ENCODE measurements around the gene SMPD1.

SMPD1 gene

DNA sequence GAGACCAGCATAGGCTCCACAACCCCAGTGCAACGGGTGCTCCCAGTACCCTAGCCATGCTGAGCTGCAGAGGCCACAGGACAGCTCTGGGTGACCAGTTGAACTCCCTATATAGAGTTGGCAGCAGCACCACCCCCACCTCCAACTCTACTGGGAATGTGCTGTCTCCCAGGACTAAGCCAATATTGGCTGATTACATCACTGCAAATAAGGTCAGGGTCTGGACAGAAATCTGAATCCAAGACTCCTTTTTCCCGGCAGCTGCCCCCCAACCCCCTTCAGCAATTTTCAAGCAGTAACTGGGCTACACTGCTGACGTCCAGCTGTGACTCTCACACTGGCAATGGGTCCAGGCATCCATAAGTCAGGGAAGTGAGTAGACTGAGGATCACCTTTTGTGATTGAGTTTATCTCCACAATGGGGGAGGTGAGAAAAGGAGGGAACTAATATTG, 50.7 kb downstream of the SMPD1 start, which contains the start of gene HPX:
HPX (minus strand) TSS at position 82 of the 453 bp plus-strand sequence; CDS start at position 58, 24 bp downstream.
- TF ChIP-seq CTCF (conservative IDR thresholded peaks at IDR 0.05; ENCODE audit: low read length) = no peak
- no peak for TF ChIP-seq EZH2phosphoT487 (IDR thresholded peaks at IDR 0.05; ENCODE audit: borderline replicate concordance)
- Histone ChIP-seq H4K20me1 (ENCODE audit: insufficient read depth, low read length, poor library complexity, severe bottlenecking) (no peaks in the 10 kb centered on the region), H3K36me3 (ENCODE audit: insufficient read depth, low read length) (no peaks in the 10 kb centered on the region), H3K9me3 (ENCODE audit: insufficient read depth, low read depth, low read length) (no peaks in the 10 kb centered on the region), H3K4me1 (ENCODE audit: insufficient read depth, low read length, poor library complexity, severe bottlenecking) (peaks cover 20% of the 10 kb centered on the region), H2AFZ (ENCODE audit: low read length) (0 out of 2 replicates have a peak within 1 kb of the TSS, but pooled peaks have one; percentile 91), H3F3A (ENCODE audit: low read depth) (no peaks in the 10 kb centered on the region), H3K79me2 (ENCODE audit: insufficient read depth, low read length) (no peaks in the 10 kb centered on the region), H3K9ac (ENCODE audit: low read depth, low read length, poor library complexity, severe bottlenecking) (no peak within 1 kb of the TSS), H3K4me3 (ENCODE audit: low read length, poor library complexity, severe bottlenecking) (no peak within 1 kb of the TSS), H3K9me2 (replicated peaks; ENCODE audit: low read depth, low read length) (no peaks in the 10 kb centered on the region), H3K27me3 (ENCODE audit: insufficient read depth, low read length, poor library complexity, severe bottlenecking) (no peaks in the 10 kb centered on the region), H3K4me2 (ENCODE audit: low read depth, low read length, poor library complexity, severe bottlenecking) (no peak within 1 kb of the TSS)

- no peak overlapping the region for H3K4me2 ChIP-seq (ENCODE audit: low read depth, low read length, poor library complexity, severe bottlenecking)
- TF ChIP-seq CTCF (conservative IDR thresholded peaks at IDR 0.05; ENCODE audit: low read length) (no peak), EZH2phosphoT487 (IDR thresholded peaks at IDR 0.05; ENCODE audit: borderline replicate concordance) (no peak)
- no peak overlapping the region for H2AFZ ChIP-seq (ENCODE audit: low read length)
Observed at GRCh38 chr11:6442441-6442840, 52.2 kb downstream of the SMPD1 start.

DNA sequence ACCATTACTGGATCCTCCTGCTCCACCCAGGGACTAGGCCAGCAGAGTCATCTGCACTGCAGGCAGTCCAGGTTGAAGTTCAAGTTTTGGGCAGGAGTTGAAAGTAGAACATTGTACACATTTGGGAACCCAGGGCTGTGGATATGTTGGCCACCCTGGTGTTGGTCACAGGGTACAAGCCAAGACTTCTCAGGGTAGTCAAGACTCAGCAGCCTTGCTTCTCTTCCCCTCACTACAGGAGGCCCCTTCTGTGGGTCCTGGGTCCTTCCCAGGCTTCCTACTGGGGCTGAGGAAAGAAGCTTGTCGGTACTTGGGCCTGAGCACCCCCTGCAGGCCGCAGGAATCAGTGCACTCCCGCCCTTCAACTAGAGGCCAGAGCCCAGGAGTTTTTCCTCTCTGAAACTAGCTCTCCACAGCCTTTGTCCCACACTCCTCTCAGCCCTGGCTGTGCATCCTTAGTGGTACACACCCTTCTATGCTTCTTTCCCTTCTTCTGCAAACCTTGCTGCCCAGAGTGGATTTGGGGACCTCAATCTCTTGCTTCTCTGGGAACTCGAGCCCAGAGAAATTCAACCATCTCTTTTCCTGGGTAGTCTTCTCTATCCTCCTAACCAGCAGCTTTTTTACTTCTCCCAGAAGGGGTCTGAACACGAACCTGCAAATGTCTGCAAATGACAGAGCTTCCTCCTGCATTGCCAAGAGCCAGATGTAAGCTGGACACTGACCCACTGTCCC, 53.2 kb downstream of the SMPD1 start:
- H3K9ac ChIP-seq (ENCODE audit: low read depth, low read length, poor library complexity, severe bottlenecking) = no peak overlapping the region
- H3K4me3 ChIP-seq (ENCODE audit: low read length, poor library complexity, severe bottlenecking) = no peak overlapping the region
- no peak overlapping the region for H3K4me2 ChIP-seq (ENCODE audit: low read depth, low read length, poor library complexity, severe bottlenecking)
- no peak for TF ChIP-seq EZH2phosphoT487 (IDR thresholded peaks at IDR 0.05; ENCODE audit: borderline replicate concordance)
- peak; percentile 92 for TF ChIP-seq CTCF (conservative IDR thresholded peaks at IDR 0.05; ENCODE audit: low read length)
- H4K20me1 ChIP-seq (ENCODE audit: insufficient read depth, low read length, poor library complexity, severe bottlenecking) = no peaks in the 10 kb centered on the region
- H3K27me3 ChIP-seq (ENCODE audit: insufficient read depth, low read length, poor library complexity, severe bottlenecking) = no peaks in the 10 kb centered on the region
- H3F3A ChIP-seq (ENCODE audit: low read depth) = no peaks in the 10 kb centered on the region
- H2AFZ ChIP-seq (ENCODE audit: low read length) = peak overlapping the region; percentile 47
- no peaks in the 10 kb centered on the region for H3K9me3 ChIP-seq (ENCODE audit: insufficient read depth, low read depth, low read length)
- no peaks in the 10 kb centered on the region for H3K36me3 ChIP-seq (ENCODE audit: insufficient read depth, low read length)
- H3K9me2 ChIP-seq (replicated peaks; ENCODE audit: low read depth, low read length) = no peaks in the 10 kb centered on the region
- H3K4me1 ChIP-seq (ENCODE audit: insufficient read depth, low read length, poor library complexity, severe bottlenecking) = peaks cover 10% of the 10 kb centered on the region
- no peaks in the 10 kb centered on the region for H3K79me2 ChIP-seq (ENCODE audit: insufficient read depth, low read length)

More at GRCh38 chr11:6442441-6442840, 52.2 kb downstream of the SMPD1 start:
- no peak overlapping the region for H3K4me3 ChIP-seq (ENCODE audit: low read length, poor library complexity, severe bottlenecking)
- no peaks in the 10 kb centered on the region for H3K79me2 ChIP-seq (ENCODE audit: insufficient read depth, low read length)
- no peaks in the 10 kb centered on the region for H3F3A ChIP-seq (ENCODE audit: low read depth)
- no peaks in the 10 kb centered on the region for H3K9me3 ChIP-seq (ENCODE audit: insufficient read depth, low read depth, low read length)
- H4K20me1 ChIP-seq (ENCODE audit: insufficient read depth, low read length, poor library complexity, severe bottlenecking) = no peaks in the 10 kb centered on the region
- no peaks in the 10 kb centered on the region for H3K27me3 ChIP-seq (ENCODE audit: insufficient read depth, low read length, poor library complexity, severe bottlenecking)
- H3K9ac ChIP-seq (ENCODE audit: low read depth, low read length, poor library complexity, severe bottlenecking) = no peak overlapping the region
- H3K9me2 ChIP-seq (replicated peaks; ENCODE audit: low read depth, low read length) = no peaks in the 10 kb centered on the region
- peaks cover 20% of the 10 kb centered on the region for H3K4me1 ChIP-seq (ENCODE audit: insufficient read depth, low read length, poor library complexity, severe bottlenecking)
- no peaks in the 10 kb centered on the region for H3K36me3 ChIP-seq (ENCODE audit: insufficient read depth, low read length)

Measured in Loucy (cell line).